K562 (cell line): ENCODE measurements around the gene PGAM2. TPM values are rescaled to one million over a fixed set of nuclear protein-coding genes. Genes with fewer than 3 reads are reported as not detected.

Experiments used
- ASH1L ChIP-seq: fragments of 450-650 bp; IDR thresholded peaks from 2 replicates; pipeline ENCODE4 v1.6.1; 2018; ENCODE audit warnings: borderline replicate concordance, mild to moderate bottlenecking, low read depth; ENCODE audit not compliant: partially characterized antibody
- CCNT2 ChIP-seq: IDR thresholded peaks from 2 replicates; pipeline ENCODE4 v1.6.1; 2011; ENCODE audit warnings: borderline replicate concordance, low read depth, mild to moderate bottlenecking, moderate library complexity, mixed read lengths, low read length; ENCODE audit not compliant: insufficient read length; ENCODE audit errors: extremely low read depth
- HMBOX1 ChIP-seq: sonication (generic); IDR thresholded peaks from 2 replicates; pipeline ENCODE4 v1.6.1; 2016
- KDM5B ChIP-seq: fragments of 200-600 bp; sonication (generic); IDR thresholded peaks from 2 replicates; pipeline ENCODE4 v1.6.1; 2012; ENCODE audit warnings: low read depth, mild to moderate bottlenecking, moderate library complexity, low read length, control low read depth, inconsistent platforms; ENCODE audit not compliant: insufficient replicate concordance
- MCM3 ChIP-seq: fragments of 450-650 bp; IDR thresholded peaks from 2 replicates; pipeline ENCODE4 v1.6.1; 2016
- MXI1 ChIP-seq: IDR thresholded peaks from 2 replicates; pipeline ENCODE4 v1.6.1; 2011; ENCODE audit warnings: low read depth, mild to moderate bottlenecking, improper control_type of control experiment, low read length
- NONO ChIP-seq, 2 experiments: fragments of 200-400 bp in 1 of 2; fragments of 450-650 bp in 1 of 2; formaldehyde crosslinking in 1 of 2; IDR thresholded peaks; 2 replicates each; pipeline ENCODE4 v1.6.1; 2017; ENCODE audit warnings: low read depth in 2 of 2, mild to moderate bottlenecking in 2 of 2, moderate library complexity in 2 of 2, low read length in 1 of 2
- NRF1 ChIP-seq, 2 experiments: fragments of 450-650 bp; IDR thresholded peaks in 1 of 2; conservative IDR thresholded peaks in 1 of 2; 2 replicates each; pipeline ENCODE4 v1.6.1; 2014; ENCODE audit warnings: mild to moderate bottlenecking in 2 of 2
- POLR2AphosphoS5 ChIP-seq: IDR thresholded peaks from 2 replicates; pipeline ENCODE4 v1.6.1; 2011; ENCODE audit warnings: mild to moderate bottlenecking, low read depth, low read length, moderate library complexity; ENCODE audit not compliant: control insufficient read depth, insufficient read depth
- RBM17 ChIP-seq: fragments of 200-400 bp; formaldehyde crosslinking; IDR thresholded peaks from 2 replicates; pipeline ENCODE4 v1.6.1; 2017; ENCODE audit warnings: low read depth, mild to moderate bottlenecking, low read length, borderline replicate concordance
- RBM34 ChIP-seq: fragments of 200-400 bp; formaldehyde crosslinking; IDR thresholded peaks from 2 replicates; pipeline ENCODE4 v1.6.1; 2018; ENCODE audit warnings: low read length, borderline replicate concordance; ENCODE audit not compliant: insufficient read depth
- SP2 ChIP-seq: IDR thresholded peaks from 2 replicates; pipeline ENCODE4 v1.6.1; 2011; ENCODE audit warnings: mild to moderate bottlenecking, low read depth, low read length, moderate library complexity; ENCODE audit not compliant: poor library complexity, severe bottlenecking; ENCODE audit errors: extremely low read depth
- ZBTB9 ChIP-seq: fragments of 450-650 bp; formaldehyde crosslinking; IDR thresholded peaks from 2 replicates; pipeline ENCODE4 v1.4.0; 2020; ENCODE audit warnings: mild to moderate bottlenecking, moderate library complexity
- ZNF197 ChIP-seq: fragments of 200-800 bp; sonication (Bioruptor generic); IDR thresholded peaks from 2 replicates; pipeline ENCODE4 v1.6.1; 2016; ENCODE audit warnings: low read depth, missing genetic modification characterization, missing compliant biosample characterization
- ZNF655 ChIP-seq: fragments of 250-450 bp; sonication (Bioruptor Pico); IDR thresholded peaks from 2 replicates; pipeline ENCODE4 v1.5.0; 2021
- polyA plus RNA-seq, 8 experiments: library from polyadenylated mRNA; depleted of rRNA in 4 of 8; stranded (reverse) in 5 of 8; unstranded in 3 of 8; fragments of >200 nt; fragmentation: Nextera tagmentation in 2 of 8; fragmentation: Illumina TruSeq in 1 of 8; extraction: Ambion mirVana in 2 of 8; extraction: Trizol in 1 of 8; gene quantifications; 2 replicates each; pipeline versions ENCODE4 v1.2.1 to v1.2.3, GENCODE V29; 2011 to 2014; ENCODE audit warnings: inconsistent platforms in 1 of 8, missing spikeins in 1 of 8
- total RNA-seq, 7 experiments: library from RNA; depleted of rRNA in 6 of 7; stranded (reverse); fragments of >200 nt in 6 of 7; fragmentation: Illumina TruSeq in 2 of 7; extraction: Trizol in 2 of 7; gene quantifications; 2 replicates each; pipeline versions ENCODE4 v1.2.1 to v1.2.3, GENCODE V29; 2011 to 2021; ENCODE audit warnings: low replicate concordance in 1 of 7

Gene PGAM2
- total and polyA plus RNA-seq, 9 of the 15 experiments (the other 6 are each of a cell fraction or from before 2014, with no cell fraction given) = not detected

- 0 out of 2 replicates have a peak, but pooled peaks have one; percentile 35 for TF ChIP-seq ZBTB9 (CRISPR knock-in tag)
- peak; percentile 68 for TF ChIP-seq NRF1 (conservative IDR thresholded peaks at IDR 0.05 in 1 of 2, IDR thresholded peaks at IDR 0.05 in 1 of 2)
- no peak for TF ChIP-seq RBM17
- TF ChIP-seq ZNF655 (CRISPR knock-in tag) = no peak
- TF ChIP-seq KDM5B = peak; percentile 64
- peak; percentile 54; the same call in 1 of the 2 replicates for TF ChIP-seq MXI1
- TF ChIP-seq NONO (IDR thresholded peaks at IDR 0.05; ENCODE audit: low read depth in 2 of 2, low read length in 1 of 2) = peak in 1 of 2 experiments; percentile 61; a peak in 2 of 4 replicates
- TF ChIP-seq RBM34 = no peak
- TF ChIP-seq POLR2AphosphoS5 = 0 out of 2 replicates have a peak, but pooled peaks have one; percentile 8
- TF ChIP-seq ASH1L = peak; percentile 45
- peak; percentile 65 for TF ChIP-seq CCNT2
- TF ChIP-seq HMBOX1 = no peak
- no peak for TF ChIP-seq MCM3
- no peak for TF ChIP-seq ZNF197 (CRISPR knock-in tag)
- TF ChIP-seq SP2 = peak; percentile 68
Measured at GRCh38 chr7:44082541-44083207, 17.3 kb upstream of the PGAM2 start (continued).
